B cell (primary cell): ENCODE results near the gene ATP8B3.

Source experiments
- EZH2 ChIP-seq: IDR thresholded peaks from 2 replicates; pipeline ENCODE4 v1.6.1; 2012; ENCODE audit warnings: borderline replicate concordance, low read depth, mild to moderate bottlenecking, moderate library complexity, low read length; ENCODE audit not compliant: insufficient read depth, poor library complexity, severe bottlenecking
- TF ChIP-seq, protein P1 (sequence below): fragments of 200-600 bp; IDR thresholded peaks from one replicate; pipeline ENCODE4 v1.8.0; 2022; ENCODE audit warnings: antibody characterized with exemption, mild to moderate bottlenecking

DNA sequence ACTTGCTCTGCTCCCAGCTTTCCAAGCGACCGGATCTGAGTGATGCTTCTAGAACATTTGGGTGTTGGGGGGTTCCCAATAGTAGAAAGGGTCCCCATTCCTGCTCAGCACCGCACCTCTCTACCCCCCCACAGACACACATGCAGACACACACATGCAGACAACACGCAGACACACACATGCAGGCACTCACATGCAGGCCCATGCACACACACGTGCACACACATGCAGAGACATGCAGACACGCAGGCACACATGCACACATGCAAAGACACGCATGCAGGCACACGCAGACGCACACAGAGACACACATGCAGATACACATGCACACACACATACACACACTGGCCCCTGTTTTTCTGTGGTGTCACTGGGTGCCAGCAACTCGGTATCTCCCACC is 34.9 kb downstream of the ATP8B3 start:
- TF ChIP-seq, protein P1, sequence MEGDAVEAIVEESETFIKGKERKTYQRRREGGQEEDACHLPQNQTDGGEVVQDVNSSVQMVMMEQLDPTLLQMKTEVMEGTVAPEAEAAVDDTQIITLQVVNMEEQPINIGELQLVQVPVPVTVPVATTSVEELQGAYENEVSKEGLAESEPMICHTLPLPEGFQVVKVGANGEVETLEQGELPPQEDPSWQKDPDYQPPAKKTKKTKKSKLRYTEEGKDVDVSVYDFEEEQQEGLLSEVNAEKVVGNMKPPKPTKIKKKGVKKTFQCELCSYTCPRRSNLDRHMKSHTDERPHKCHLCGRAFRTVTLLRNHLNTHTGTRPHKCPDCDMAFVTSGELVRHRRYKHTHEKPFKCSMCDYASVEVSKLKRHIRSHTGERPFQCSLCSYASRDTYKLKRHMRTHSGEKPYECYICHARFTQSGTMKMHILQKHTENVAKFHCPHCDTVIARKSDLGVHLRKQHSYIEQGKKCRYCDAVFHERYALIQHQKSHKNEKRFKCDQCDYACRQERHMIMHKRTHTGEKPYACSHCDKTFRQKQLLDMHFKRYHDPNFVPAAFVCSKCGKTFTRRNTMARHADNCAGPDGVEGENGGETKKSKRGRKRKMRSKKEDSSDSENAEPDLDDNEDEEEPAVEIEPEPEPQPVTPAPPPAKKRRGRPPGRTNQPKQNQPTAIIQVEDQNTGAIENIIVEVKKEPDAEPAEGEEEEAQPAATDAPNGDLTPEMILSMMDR = no peak
- no peak for TF ChIP-seq EZH2
